Endothelial cell of umbilical vein (primary cell): ENCODE data around the gene CHCHD4.

ENCODE experiments used
- POLR2A ChIP-seq: IDR thresholded peaks from 2 replicates; pipeline ENCODE4 v1.6.1; 2012; ENCODE audit warnings: low read depth, mild to moderate bottlenecking, control low read depth, low read length
- TF ChIP-seq, protein P1 (sequence below), 2 donors: IDR thresholded peaks; 1 replicate in 1 of 2; 2 replicates in 1 of 2; pipeline ENCODE4 v1.5.1; 2011; ENCODE audit warnings: low read length in 2 of 2, mild to moderate bottlenecking in 2 of 2, moderate library complexity in 2 of 2, control low read depth in 1 of 2, inconsistent platforms in 1 of 2, low read depth in 1 of 2; ENCODE audit not compliant: insufficient read depth in 1 of 2; ENCODE audit errors: extremely low read depth in 1 of 2

DNA sequence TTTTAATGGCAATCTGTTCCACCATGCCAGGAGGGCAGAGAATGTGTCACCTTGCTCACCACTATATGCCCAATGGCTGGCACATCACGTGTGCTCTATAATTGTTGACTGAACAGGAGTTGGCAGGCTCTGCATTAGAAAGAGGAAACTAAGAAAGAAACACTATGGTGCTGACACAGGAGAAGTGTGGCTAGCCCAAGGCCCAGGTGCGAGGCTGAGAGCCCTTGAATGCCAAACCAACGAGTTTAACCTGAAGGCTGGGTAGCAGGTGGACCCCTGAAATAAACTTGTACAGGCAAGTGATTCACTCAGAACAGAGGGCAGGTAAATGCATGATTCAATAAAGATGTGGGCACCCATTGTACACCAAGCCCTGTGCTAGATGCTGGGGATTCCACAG, 2.4 kb downstream of the CHCHD4 start:
- TF ChIP-seq, protein P1, sequence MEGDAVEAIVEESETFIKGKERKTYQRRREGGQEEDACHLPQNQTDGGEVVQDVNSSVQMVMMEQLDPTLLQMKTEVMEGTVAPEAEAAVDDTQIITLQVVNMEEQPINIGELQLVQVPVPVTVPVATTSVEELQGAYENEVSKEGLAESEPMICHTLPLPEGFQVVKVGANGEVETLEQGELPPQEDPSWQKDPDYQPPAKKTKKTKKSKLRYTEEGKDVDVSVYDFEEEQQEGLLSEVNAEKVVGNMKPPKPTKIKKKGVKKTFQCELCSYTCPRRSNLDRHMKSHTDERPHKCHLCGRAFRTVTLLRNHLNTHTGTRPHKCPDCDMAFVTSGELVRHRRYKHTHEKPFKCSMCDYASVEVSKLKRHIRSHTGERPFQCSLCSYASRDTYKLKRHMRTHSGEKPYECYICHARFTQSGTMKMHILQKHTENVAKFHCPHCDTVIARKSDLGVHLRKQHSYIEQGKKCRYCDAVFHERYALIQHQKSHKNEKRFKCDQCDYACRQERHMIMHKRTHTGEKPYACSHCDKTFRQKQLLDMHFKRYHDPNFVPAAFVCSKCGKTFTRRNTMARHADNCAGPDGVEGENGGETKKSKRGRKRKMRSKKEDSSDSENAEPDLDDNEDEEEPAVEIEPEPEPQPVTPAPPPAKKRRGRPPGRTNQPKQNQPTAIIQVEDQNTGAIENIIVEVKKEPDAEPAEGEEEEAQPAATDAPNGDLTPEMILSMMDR (IDR thresholded peaks at IDR 0.05; ENCODE audit: extremely low read depth in 1 of 2, insufficient read depth in 1 of 2, low read depth in 1 of 2, low read length in 2 of 2) = no peak
- no peak for TF ChIP-seq POLR2A
